ENCODE data around the gene ATP2C2. TPM values are rescaled to one million over a fixed set of nuclear protein-coding genes. Genes with fewer than 3 reads are reported as not detected.
A peak's percentile ranks its signal among the peaks of the same experiment; 100 is the strongest.
"Not testable (repeated sequence)": the region's sequence is repeated elsewhere in the genome, so short reads cannot be mapped to it uniquely, and the experiment has no call there.

The ATP2C2 gene
- total RNA-seq, 1 donor from 2014 or later, result 17.9 TPM

GRCh38 chr16:84334482-84334881 is 33.9 kb upstream of the ATP2C2 start:
- Histone ChIP-seq H3K36me3 (ENCODE audit: control insufficient read depth, insufficient read depth, low read length) (no peaks in the 10 kb centered on the region), H3K27me3 (ENCODE audit: control insufficient read depth, insufficient read depth, low read length) (peaks cover 3% of the 10 kb centered on the region), H3K4me3 (ENCODE audit: low read depth, low read length) (no peak overlapping the region)
- no peak for DNase-seq (ENCODE audit: low read depth)
- no peak for TF ChIP-seq CTCF (IDR thresholded peaks at IDR 0.05; ENCODE audit: insufficient read depth, low read length, poor library complexity, severe bottlenecking)

- not testable (repeated sequence) for DNase-seq (ENCODE audit: low read depth); H3K4me3 ChIP-seq (ENCODE audit: low read depth, low read length)
- H3K27me3 ChIP-seq (ENCODE audit: control insufficient read depth, insufficient read depth, low read length), result peaks cover 13% of the 10 kb centered on the region
These were observed 31.1 kb upstream of the ATP2C2 start for GRCh38 chr16:84337236-84337635.

GRCh38 chr16:84339311-84339710 is 29.0 kb upstream of the ATP2C2 start:
- H3K4me3 ChIP-seq (ENCODE audit: low read depth, low read length), result no peak overlapping the region
- TF ChIP-seq CTCF (IDR thresholded peaks at IDR 0.05; ENCODE audit: insufficient read depth, low read length, poor library complexity, severe bottlenecking), result no peak
- H3K27me3 ChIP-seq (ENCODE audit: control insufficient read depth, insufficient read depth, low read length), result peaks cover 13% of the 10 kb centered on the region
- H3K36me3 ChIP-seq (ENCODE audit: control insufficient read depth, insufficient read depth, low read length), result no peaks in the 10 kb centered on the region
- DNase-seq (ENCODE audit: low read depth), result no peak

More at GRCh38 chr16:84337236-84337635, 31.1 kb upstream of the ATP2C2 start:
- H3K36me3 ChIP-seq (ENCODE audit: control insufficient read depth, insufficient read depth, low read length), result not testable (repeated sequence)

GRCh38 chr16:84339766-84340165 is 28.6 kb upstream of the ATP2C2 start:
- Histone ChIP-seq H3K36me3 (ENCODE audit: control insufficient read depth, insufficient read depth, low read length) (no peaks in the 10 kb centered on the region), H3K4me3 (ENCODE audit: low read depth, low read length) (no peak overlapping the region), H3K27me3 (ENCODE audit: control insufficient read depth, insufficient read depth, low read length) (peaks cover 13% of the 10 kb centered on the region)
- DNase-seq (ENCODE audit: low read depth), result no peak
- no peak for TF ChIP-seq CTCF (IDR thresholded peaks at IDR 0.05; ENCODE audit: insufficient read depth, low read length, poor library complexity, severe bottlenecking)

- Histone ChIP-seq H3K4me3 (ENCODE audit: low read depth, low read length) (no peak overlapping the region), H3K36me3 (ENCODE audit: control insufficient read depth, insufficient read depth, low read length) (no peaks in the 10 kb centered on the region), H3K27me3 (ENCODE audit: control insufficient read depth, insufficient read depth, low read length) (peaks cover 13% of the 10 kb centered on the region)
- no peak for TF ChIP-seq CTCF (IDR thresholded peaks at IDR 0.05; ENCODE audit: insufficient read depth, low read length, poor library complexity, severe bottlenecking)
- DNase-seq (ENCODE audit: low read depth), result peak; percentile 34
These were observed 27.9 kb upstream of the ATP2C2 start for GRCh38 chr16:84340325-84341040.

GRCh38 chr16:84341528-84342295 is 26.6 kb upstream of the ATP2C2 start:
- no peak overlapping the region for H3K4me3 ChIP-seq (ENCODE audit: low read depth, low read length)
- no peaks in the 10 kb centered on the region for H3K36me3 ChIP-seq (ENCODE audit: control insufficient read depth, insufficient read depth, low read length)
- peaks cover 13% of the 10 kb centered on the region for H3K27me3 ChIP-seq (ENCODE audit: control insufficient read depth, insufficient read depth, low read length)
- DNase-seq (ENCODE audit: low read depth), result no peak
- TF ChIP-seq CTCF (IDR thresholded peaks at IDR 0.05; ENCODE audit: insufficient read depth, low read length, poor library complexity, severe bottlenecking), result no peak

GRCh38 chr16:84343800-84344199 is 24.5 kb upstream of the ATP2C2 start:
- not testable (repeated sequence) for H3K4me3 ChIP-seq (ENCODE audit: low read depth, low read length); DNase-seq (ENCODE audit: low read depth); H3K36me3 ChIP-seq (ENCODE audit: control insufficient read depth, insufficient read depth, low read length)
- H3K27me3 ChIP-seq (ENCODE audit: control insufficient read depth, insufficient read depth, low read length), result peaks cover 13% of the 10 kb centered on the region

Measured in kidney epithelial cell (primary cell).